Mesendoderm (in vitro differentiated cells): ENCODE results near the gene EYS.
A peak's percentile ranks its signal among the peaks of the same experiment; 100 is the strongest.

ENCODE experiments used
- DNase-seq: peaks from one replicate; pipeline ENCODE4 v3.0.0; 2013
- H2AK5ac ChIP-seq: 2 replicates; pipeline ENCODE4 v1.6.1; 2013; ENCODE audit warnings: low read length, inconsistent platforms
- H2BK120ac ChIP-seq: 2 replicates; pipeline ENCODE4 v1.6.1; 2013; ENCODE audit warnings: low read depth, mild to moderate bottlenecking, low read length, moderate library complexity, mixed read lengths
- H2BK15ac ChIP-seq: replicated peaks from 2 replicates; pipeline ENCODE4 v1.6.1; 2013; ENCODE audit warnings: low read depth, mild to moderate bottlenecking, moderate library complexity
- H2BK5ac ChIP-seq: 2 replicates; pipeline ENCODE4 v1.6.1; 2013; ENCODE audit warnings: low read length, inconsistent platforms
- H3K18ac ChIP-seq: 2 replicates; pipeline ENCODE4 v1.6.1; 2013; ENCODE audit warnings: mild to moderate bottlenecking, low read length, mixed read lengths
- H3K23ac ChIP-seq: one replicate; pipeline ENCODE4 v1.6.1; 2013; ENCODE audit warnings: low read length
- H3K27ac ChIP-seq: 2 replicates; pipeline ENCODE4 v1.5.1; 2013; ENCODE audit warnings: low read depth, mild to moderate bottlenecking, inconsistent platforms, low read length, moderate library complexity
- H3K27me3 ChIP-seq: 2 replicates; pipeline ENCODE4 v1.6.1; 2013; ENCODE audit warnings: low read length, control low read depth, mild to moderate bottlenecking, inconsistent platforms; ENCODE audit not compliant: insufficient read depth, poor library complexity
- H3K36me3 ChIP-seq: 2 replicates; pipeline ENCODE4 v1.6.1; 2013; ENCODE audit warnings: low read length, inconsistent platforms; ENCODE audit not compliant: control insufficient read depth, insufficient read depth
- H3K4ac ChIP-seq: one replicate; pipeline ENCODE4 v1.6.1; 2013; ENCODE audit warnings: low read depth, mild to moderate bottlenecking, low read length, moderate library complexity
- H3K4me1 ChIP-seq: 2 replicates; pipeline ENCODE4 v1.6.1; 2013; ENCODE audit warnings: low read depth, low read length, inconsistent platforms; ENCODE audit not compliant: control insufficient read depth
- H3K4me2 ChIP-seq: 2 replicates; pipeline ENCODE4 v1.6.1; 2013; ENCODE audit warnings: low read length
- H3K4me3 ChIP-seq: 2 replicates; pipeline ENCODE4 v1.5.1; 2013; ENCODE audit warnings: mild to moderate bottlenecking, low read length
- H3K56ac ChIP-seq: one replicate; pipeline ENCODE4 v1.6.1; 2013; ENCODE audit warnings: low read length
- H3K79me1 ChIP-seq: 2 replicates; pipeline ENCODE4 v1.6.1; 2013; ENCODE audit warnings: low read length, inconsistent platforms
- H3K79me2 ChIP-seq: 2 replicates; pipeline ENCODE4 v1.6.1; 2013; ENCODE audit warnings: mild to moderate bottlenecking, low read length; ENCODE audit not compliant: control insufficient read depth, insufficient read depth
- H3K9ac ChIP-seq: 2 replicates; pipeline ENCODE4 v1.6.1; 2013; ENCODE audit warnings: low read length, inconsistent platforms
- H4K5ac ChIP-seq: one replicate; pipeline ENCODE4 v1.6.1; 2013; ENCODE audit warnings: low read length
- H4K8ac ChIP-seq: one replicate; pipeline ENCODE4 v1.6.1; 2013; ENCODE audit warnings: low read depth, mild to moderate bottlenecking, control low read depth, low read length, moderate library complexity
- WGBS: extraction: QIAGEN DNeasy Blood & Tissue Kit; methylation state at CpG from one replicate; pipeline ENCODE4 v1.1.7; 2013; ENCODE audit warnings: low lambda C conversion rate, missing lambda C conversion rate; ENCODE audit not compliant: insufficient coverage; ENCODE audit errors: extremely low coverage; 5-methylcytosine and 5-hydroxymethylcytosine counted together

EYS gene

DNA sequence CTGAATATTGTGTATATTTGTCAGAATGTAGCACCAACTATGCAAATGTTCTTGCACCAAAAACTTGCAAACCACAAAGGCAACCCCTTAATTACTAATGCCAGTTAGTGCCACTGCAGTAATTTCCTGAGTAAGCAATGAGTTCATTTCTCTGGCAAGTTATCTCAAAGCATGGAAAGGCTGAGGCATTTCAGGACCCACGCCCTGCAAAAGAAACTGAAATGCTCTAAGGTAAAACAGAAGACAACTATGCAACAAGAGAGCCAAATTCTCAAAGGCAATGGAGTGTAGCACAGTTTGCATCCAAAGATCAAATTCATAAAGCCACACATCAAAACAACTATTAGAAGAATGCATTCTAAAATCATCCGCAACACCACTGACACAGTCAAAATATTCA is 994.4 kb downstream of the EYS start:
- Histone ChIP-seq H3K18ac (no peak overlapping the region), H3K4me1 (peaks cover 5% of the 10 kb centered on the region), H3K36me3 (no peaks in the 10 kb centered on the region), H3K79me2 (no peaks in the 10 kb centered on the region), H3K4me3 (no peak overlapping the region), H4K5ac (no peak overlapping the region), H3K27ac (no peak overlapping the region), H3K79me1 (no peaks in the 10 kb centered on the region), H3K4ac (no peak overlapping the region), H3K9ac (no peak overlapping the region), H4K8ac (no peak overlapping the region), H2BK15ac (no peak overlapping the region), H3K56ac (no peak overlapping the region), H3K4me2 (no peak overlapping the region), H3K23ac (no peak overlapping the region), H2BK120ac (no peak overlapping the region), H2BK5ac (no peak overlapping the region), H3K27me3 (no peaks in the 10 kb centered on the region), H2AK5ac (no peak overlapping the region)
- DNase-seq, result no peak
- WGBS, result no CpG with 5 or more reads among the region's 2 CpGs

GRCh38 chr6:64703922-64704321 is 1003.1 kb downstream of the EYS start:
- no peak overlapping the region for H3K56ac ChIP-seq
- no peaks in the 10 kb centered on the region for H3K79me1 ChIP-seq
- no peak overlapping the region for H2BK120ac ChIP-seq
- H3K79me2 ChIP-seq, result no peaks in the 10 kb centered on the region
- H4K5ac ChIP-seq, result no peak overlapping the region
- H3K18ac ChIP-seq, result no peak overlapping the region
- H3K4me2 ChIP-seq, result no peak overlapping the region
- no peak overlapping the region for H3K4ac ChIP-seq
- no peaks in the 10 kb centered on the region for H3K27me3 ChIP-seq
- H3K36me3 ChIP-seq, result no peaks in the 10 kb centered on the region
- H2BK15ac ChIP-seq, result no peak overlapping the region
- no peak overlapping the region for H2BK5ac ChIP-seq
- H3K4me1 ChIP-seq, result no peaks in the 10 kb centered on the region
- no peak overlapping the region for H3K23ac ChIP-seq
- H2AK5ac ChIP-seq, result no peak overlapping the region
- no peak overlapping the region for H4K8ac ChIP-seq
- DNase-seq, result no peak
- no peak overlapping the region for H3K9ac ChIP-seq
- WGBS, result no CpG with 5 or more reads among the region's 2 CpGs
- no peak overlapping the region for H3K4me3 ChIP-seq
- no peak overlapping the region for H3K27ac ChIP-seq

DNA sequence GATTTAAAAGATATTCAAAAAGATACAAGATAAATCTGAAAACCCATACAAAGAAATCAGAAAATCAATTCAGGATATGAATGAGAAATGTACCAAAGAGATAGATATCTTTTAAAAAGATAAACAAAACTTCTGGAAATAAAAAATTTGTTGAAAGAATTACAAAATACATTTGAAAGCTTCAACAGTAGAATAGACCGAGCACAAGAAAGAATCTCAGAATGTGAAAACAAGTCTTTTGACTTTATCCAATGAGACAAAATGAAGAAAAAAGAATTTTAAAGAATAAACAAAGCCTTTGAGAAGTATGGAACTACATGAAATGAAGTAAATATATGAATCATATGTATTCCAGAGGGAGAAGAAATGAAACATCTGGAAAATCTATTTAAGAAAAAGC is 1011.0 kb downstream of the EYS start:
- H3K36me3 ChIP-seq, result no peaks in the 10 kb centered on the region
- no peak overlapping the region for H3K4ac ChIP-seq
- no peaks in the 10 kb centered on the region for H3K27me3 ChIP-seq
- no peak overlapping the region for H3K18ac ChIP-seq
- no peak overlapping the region for H4K5ac ChIP-seq
- H3K79me1 ChIP-seq, result no peaks in the 10 kb centered on the region
- DNase-seq, result no peak
- H2AK5ac ChIP-seq, result no peak overlapping the region
- no peak overlapping the region for H3K23ac ChIP-seq
- no peak overlapping the region for H2BK5ac ChIP-seq
- no peak overlapping the region for H2BK15ac ChIP-seq
- no peak overlapping the region for H3K27ac ChIP-seq
- no peak overlapping the region for H3K9ac ChIP-seq
- H3K79me2 ChIP-seq, result no peaks in the 10 kb centered on the region
- H4K8ac ChIP-seq, result no peak overlapping the region
- H3K4me3 ChIP-seq, result no peak overlapping the region
- H3K4me1 ChIP-seq, result no peaks in the 10 kb centered on the region
- H3K4me2 ChIP-seq, result no peak overlapping the region
- H2BK120ac ChIP-seq, result no peak overlapping the region
- no CpG with 5 or more reads among the region's 1 CpG for WGBS
- H3K56ac ChIP-seq, result no peak overlapping the region

- no peak overlapping the region for H3K9ac ChIP-seq
- no peak for DNase-seq
Measured at GRCh38 chr6:64694356-64694755, 1012.7 kb downstream of the EYS start.

DNA sequence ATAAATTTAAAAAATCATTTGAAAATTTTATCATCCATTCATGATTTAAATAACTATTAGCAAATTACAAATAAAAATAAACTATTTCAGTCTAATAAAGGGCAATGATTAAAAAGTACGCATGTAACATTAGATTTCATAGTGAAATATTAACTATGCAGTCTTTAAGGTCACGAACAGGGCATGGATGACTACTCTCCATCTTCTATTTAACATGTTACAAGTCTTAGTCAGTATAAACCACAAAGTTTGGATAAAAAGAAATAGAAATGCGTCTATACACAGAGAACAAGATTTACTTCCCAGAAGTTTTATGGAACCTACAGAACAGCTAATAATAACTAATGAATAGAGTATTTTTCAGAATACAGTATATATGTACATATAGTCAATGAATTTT is 1016.0 kb downstream of the EYS start:
- Histone ChIP-seq H3K4me1 (no peaks in the 10 kb centered on the region), H3K4me2 (no peak overlapping the region), H4K8ac (no peak overlapping the region), H3K56ac (no peak overlapping the region), H3K18ac (no peak overlapping the region), H3K27ac (no peak overlapping the region), H3K79me2 (no peaks in the 10 kb centered on the region), H4K5ac (no peak overlapping the region), H3K9ac (no peak overlapping the region), H3K4ac (no peak overlapping the region), H3K27me3 (no peaks in the 10 kb centered on the region), H3K79me1 (no peaks in the 10 kb centered on the region), H2BK120ac (no peak overlapping the region), H2AK5ac (no peak overlapping the region), H2BK15ac (no peak overlapping the region), H2BK5ac (no peak overlapping the region), H3K4me3 (no peak overlapping the region), H3K23ac (no peak overlapping the region), H3K36me3 (no peaks in the 10 kb centered on the region)
- no CpG with 5 or more reads among the region's 3 CpGs for WGBS
- DNase-seq, result no peak

More at GRCh38 chr6:64694356-64694755, 1012.7 kb downstream of the EYS start:
- H3K4ac ChIP-seq, result no peak overlapping the region
- H3K56ac ChIP-seq, result no peak overlapping the region
- H2AK5ac ChIP-seq, result no peak overlapping the region
- no peak overlapping the region for H3K4me2 ChIP-seq
- no peak overlapping the region for H2BK5ac ChIP-seq
- no peaks in the 10 kb centered on the region for H3K79me2 ChIP-seq
- no peak overlapping the region for H3K23ac ChIP-seq
- no peaks in the 10 kb centered on the region for H3K27me3 ChIP-seq
- H3K27ac ChIP-seq, result no peak overlapping the region
- no peaks in the 10 kb centered on the region for H3K79me1 ChIP-seq
- H4K5ac ChIP-seq, result no peak overlapping the region
- H3K18ac ChIP-seq, result no peak overlapping the region
- WGBS, result no CpG with 5 or more reads among the region's 3 CpGs
- H3K36me3 ChIP-seq, result no peaks in the 10 kb centered on the region
- no peak overlapping the region for H2BK15ac ChIP-seq
- H4K8ac ChIP-seq, result no peak overlapping the region
- no peaks in the 10 kb centered on the region for H3K4me1 ChIP-seq
- H3K4me3 ChIP-seq, result no peak overlapping the region
- H2BK120ac ChIP-seq, result no peak overlapping the region

GRCh38 chr6:64685401-64685800 is 1021.6 kb downstream of the EYS start:
- Histone ChIP-seq H3K79me2 (no peaks in the 10 kb centered on the region), H2BK5ac (no peak overlapping the region), H3K27me3 (no peaks in the 10 kb centered on the region), H3K56ac (no peak overlapping the region), H2BK120ac (no peak overlapping the region), H4K8ac (no peak overlapping the region), H3K4me3 (no peak overlapping the region), H2BK15ac (no peak overlapping the region), H3K36me3 (no peaks in the 10 kb centered on the region), H2AK5ac (no peak overlapping the region), H3K4me1 (no peaks in the 10 kb centered on the region), H3K4ac (no peak overlapping the region), H3K18ac (no peak overlapping the region), H3K79me1 (no peaks in the 10 kb centered on the region), H3K23ac (no peak overlapping the region), H3K4me2 (no peak overlapping the region), H4K5ac (no peak overlapping the region), H3K9ac (no peak overlapping the region), H3K27ac (no peak overlapping the region)
- peak; percentile 53 for DNase-seq
- no CpG with 5 or more reads among the region's 2 CpGs for WGBS
